Activated gamma-delta T cell (primary cell): ENCODE measurements around the gene TOR1B.

ENCODE experiments used
- DNase-seq: peaks from one replicate; lab custom pipeline; 2025; lab: John Stamatoyannopoulos, UW

TOR1B gene

DNA sequence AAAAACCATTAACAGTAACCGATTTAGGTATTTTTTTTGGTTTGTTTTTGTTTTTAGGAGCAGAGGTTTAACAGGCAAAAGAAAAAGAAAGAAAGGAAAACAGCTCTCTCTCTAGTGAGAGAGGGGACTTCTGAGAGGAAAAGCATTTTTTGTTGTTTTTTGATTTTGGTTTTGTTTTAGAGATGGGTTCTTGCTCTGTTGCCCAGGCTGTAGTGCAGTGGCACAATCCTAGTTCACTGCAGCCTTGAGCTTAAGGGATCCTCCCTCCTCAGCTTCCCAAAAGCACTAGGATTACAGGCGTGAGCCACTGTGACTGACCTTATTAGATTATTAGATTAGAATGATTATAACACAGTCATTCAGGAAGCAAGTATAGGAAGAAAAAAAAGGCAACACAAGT is 42.4 kb downstream of the TOR1B start:
- no peak for DNase-seq

DNA sequence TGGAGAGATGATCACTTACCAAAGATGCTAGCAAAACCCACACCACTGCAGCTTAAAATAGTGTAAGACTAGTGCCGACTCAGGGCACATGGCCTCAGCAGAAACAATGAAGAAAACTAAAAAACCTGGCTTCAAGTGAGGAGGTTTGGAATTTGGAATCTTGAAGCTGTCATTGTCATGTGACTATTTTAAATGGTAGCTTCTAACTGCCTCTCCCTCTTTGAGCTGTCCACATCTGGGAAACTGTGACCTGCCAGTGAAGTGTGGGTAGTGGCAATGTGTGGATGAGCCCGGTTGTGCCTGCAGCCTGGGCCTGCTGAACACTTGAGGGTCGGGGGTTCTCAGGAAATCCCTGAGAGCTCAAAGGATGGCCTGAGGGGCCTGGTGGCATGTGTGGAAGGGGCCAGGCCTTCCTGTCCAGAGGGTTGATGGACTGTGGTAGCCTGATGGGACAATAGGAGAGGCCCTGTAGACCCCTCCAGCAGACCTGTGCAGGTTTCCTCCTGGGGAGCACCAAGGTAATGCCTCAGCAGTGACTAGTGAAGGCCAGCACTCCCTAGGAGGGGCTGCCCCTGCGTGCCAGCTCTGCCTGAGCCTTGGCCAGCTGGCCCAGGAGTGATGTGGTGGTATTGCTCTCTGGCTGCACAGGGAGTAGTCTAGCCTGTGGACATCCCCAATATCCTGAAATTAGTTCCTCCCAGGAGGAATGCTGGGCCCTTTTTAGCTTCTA is 45.9 kb downstream of the TOR1B start:
- no peak for DNase-seq

DNA sequence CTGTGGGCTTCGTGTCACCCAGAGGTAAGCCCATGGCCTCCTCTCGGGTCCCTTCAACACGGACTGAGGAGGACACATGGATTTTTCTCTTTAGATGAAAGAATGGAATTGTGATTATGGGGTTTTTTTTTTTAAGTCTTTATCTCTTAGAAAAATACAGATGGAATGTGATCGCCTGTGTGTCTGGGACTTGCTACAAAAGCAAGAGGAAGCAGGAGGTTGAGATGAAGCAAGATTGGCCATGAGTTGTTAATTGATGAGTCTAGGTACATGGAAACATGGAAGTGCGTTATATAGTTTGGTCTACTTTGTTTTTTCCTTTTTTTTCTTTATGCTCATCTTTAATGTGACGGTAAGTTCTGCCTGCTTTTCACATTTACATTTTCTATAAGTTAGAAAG is 46.9 kb downstream of the TOR1B start:
- DNase-seq, result no peak

DNA sequence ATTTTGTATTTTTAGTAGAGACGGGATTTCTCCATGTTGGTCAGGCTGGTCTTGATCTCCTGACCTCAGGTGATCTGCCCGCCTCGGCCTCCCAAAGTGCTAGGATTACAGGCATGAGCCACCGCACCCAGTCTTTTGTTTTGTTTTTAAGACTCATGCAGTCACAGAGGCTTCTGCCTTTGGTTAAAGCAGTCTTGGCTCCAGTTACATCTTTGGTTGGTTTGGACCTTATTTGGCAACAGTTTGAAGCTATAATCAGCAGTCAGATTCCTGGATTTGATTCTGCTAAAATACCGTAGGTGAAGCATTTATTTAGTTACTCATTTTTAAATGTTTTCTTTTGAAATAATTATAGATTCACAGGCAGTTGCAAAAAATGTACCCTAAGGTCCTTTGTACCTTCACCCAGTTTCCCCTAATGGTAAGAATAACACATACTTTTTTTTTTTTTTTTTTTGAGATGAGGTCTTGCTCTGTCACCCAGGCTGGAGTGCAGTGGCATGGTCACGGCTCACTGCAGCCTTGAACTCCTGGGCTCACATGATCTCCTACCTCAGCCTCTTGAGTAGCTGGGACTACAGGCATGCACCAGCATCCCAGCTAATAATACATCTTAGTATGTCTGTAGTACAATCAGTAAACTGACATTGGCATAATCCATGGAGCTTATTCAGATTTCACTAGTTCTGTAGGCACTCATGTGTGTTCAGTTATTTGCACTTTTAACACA is 48.0 kb downstream of the TOR1B start:
- DNase-seq, result no peak

DNA sequence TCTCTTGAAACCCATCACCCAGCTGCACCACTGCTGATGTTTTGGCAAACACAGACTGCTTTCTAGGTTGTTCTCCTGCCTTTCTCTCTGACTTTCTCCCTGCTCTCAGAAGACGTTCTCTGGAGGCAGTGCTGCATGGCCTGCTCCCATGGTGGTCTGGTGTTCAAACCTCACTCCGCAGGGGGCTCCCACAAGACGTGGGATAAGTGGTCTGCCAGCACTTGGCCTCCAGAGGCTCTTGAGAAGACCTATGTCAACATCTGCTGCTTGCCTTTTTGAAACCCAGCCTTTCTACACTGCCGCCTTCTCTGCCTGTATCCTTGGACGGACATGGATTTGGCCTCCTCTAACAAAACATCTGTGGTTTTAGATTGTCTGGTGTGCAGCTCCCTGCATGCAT is 48.8 kb downstream of the TOR1B start:
- no peak for DNase-seq

DNA sequence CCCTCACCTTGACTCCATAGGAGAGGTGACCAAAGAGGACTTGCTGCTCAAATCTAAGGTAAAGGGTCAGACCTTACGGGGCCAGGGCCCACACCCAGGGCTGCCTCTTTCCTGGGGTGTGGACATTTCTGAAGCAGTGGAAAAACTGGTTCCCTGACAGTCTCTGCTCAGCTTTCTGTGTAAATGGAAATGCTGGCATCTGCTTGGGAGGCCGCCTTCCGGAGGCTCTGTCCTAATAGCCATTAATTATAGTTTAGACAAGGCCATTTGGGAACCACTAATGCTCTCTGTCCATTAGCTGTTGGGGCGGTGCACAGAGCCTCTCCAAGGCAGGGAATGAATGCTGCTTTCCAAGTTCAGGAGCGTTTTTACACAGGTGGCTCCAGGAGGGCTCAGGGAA is 49.6 kb downstream of the TOR1B start:
- DNase-seq, result no peak

DNA sequence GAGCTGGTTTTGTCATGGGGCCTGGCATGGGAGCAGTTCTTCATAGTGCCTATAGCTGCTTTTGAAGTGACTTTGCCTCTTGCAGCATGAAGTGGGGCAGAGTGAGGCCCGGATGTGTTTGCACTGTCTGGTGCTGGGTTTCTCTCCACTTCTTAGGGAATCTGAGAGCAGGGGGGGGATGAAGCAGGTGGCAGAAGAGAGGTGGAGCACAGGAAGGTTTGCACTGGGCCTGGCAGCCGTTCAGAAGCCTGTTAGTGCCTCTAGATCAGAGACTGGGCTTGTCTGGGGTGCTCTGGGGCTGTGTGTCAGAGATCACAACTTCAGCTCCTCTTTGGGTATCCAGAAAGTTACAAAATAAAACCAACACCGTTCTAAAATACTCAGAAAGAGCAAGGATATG is 50.6 kb downstream of the TOR1B start:
- DNase-seq, result no peak

DNA sequence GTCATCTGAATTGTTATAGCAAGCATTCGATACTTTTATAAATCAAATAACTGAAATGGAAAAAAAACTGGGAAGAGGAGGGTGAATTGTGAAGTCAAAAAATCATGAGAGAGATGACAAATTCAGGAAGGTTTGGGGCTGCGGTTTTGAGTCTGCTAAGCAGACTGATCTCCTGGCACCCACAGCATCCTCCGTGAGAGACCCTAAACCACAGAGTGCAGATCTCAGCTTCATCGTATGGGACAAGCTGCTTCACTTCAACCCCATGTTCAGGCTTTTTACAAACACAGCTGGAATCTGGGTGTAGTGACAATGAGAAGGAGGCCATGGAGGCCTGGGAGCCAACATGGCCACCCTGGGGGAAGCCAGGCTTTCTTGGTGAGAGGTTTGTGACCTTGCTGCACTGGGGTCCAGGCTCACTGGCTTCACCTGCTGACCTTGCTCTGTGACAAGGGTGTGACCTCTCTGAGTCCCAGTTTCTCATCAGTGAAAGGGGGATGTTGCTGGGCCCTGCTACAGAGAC is 51.7 kb downstream of the TOR1B start:
- no peak for DNase-seq

DNA sequence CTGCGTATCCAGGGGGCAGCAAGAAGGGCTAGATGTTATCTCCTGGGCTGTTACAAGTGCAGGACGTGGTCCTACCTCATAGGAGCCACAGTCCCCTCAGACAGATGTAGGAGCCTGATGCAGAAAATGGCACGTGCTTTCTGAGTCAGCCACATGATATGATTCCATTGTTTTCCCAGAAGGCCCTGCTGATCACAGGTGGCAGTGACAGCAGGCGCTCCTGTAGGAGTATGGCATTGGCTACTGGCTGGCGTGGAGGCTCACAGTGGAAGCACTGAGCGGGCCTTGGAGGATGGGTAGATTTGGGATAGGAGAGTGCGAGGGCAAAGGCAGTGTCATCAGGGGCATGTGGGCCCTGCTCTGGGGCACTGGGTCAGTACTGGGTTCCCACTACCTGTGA is 54.2 kb downstream of the TOR1B start:
- DNase-seq, result no peak

DNA sequence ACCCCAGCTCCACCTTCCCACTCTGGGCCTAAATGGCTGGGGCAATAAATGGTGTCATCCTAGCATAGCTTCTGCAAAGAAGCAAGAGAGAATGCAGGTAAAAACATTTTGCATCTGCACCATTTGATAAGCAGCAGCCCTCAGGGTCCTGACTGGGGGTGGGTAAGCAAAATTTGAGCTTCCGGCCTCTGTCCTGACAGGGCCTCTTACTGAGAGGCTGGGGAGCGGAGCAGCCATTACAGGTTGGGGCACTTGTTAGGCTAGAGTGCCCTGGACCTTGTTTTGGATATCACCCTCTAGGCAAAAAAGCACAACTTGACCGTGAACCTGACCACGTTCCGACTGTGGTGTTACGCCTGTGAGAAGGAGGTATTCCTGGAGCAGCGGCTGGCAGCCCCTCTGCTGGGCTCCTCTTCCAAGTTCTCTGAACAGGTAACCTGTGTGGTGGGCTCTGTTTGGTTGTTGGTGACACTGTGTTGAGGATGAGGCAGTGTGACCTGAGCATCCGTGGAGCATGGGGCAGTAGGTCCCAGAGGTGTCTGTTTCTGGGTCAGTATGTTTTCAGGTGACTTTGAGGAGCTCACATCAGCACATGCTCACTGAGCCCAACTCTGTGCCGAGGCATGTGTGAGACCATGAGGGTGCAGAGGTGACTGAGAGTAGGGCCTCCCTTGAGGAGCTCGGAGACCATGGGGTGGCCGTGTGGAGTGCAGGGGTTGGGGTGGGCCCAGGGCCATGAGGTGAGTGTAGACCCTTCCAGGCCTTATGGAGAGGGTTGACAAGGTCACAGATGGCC is 55.4 kb downstream of the TOR1B start:
- no peak for DNase-seq
